ENCODE results near the gene ARHGAP33.

DNA sequence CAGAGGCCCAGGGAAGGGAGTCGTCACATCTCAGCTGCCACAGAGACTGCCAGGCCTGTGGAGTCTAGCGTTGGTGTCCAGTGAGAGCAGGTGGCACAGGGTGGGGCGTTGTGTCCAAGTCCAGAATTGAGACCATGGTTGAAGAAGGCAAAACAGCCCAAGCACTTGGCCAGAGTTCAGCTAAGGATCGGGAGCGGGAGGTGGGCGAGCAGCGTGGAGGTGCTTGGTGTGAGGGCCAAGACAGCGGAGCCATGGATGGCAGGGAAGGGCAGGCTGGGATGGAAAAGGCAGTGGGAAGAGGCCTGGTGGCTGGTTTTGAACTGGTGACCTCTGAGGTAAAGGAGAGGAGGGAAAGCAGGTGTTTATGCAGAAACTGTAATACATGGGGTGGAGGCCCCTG lies 41.1 kb upstream of the ARHGAP33 start:
- TF ChIP-seq POLR2A (IDR thresholded peaks at IDR 0.05; ENCODE audit: low read depth) (no peak), POLR2AphosphoS5 (IDR thresholded peaks at IDR 0.05) (no peak)

All from esophagus muscularis mucosa (tissue), 2 donors.